Endometrium (tissue), 2 donors: ENCODE results near the gene PAPPA2.
"Not testable (repeated sequence)": the region's sequence is repeated elsewhere in the genome, so short reads cannot be mapped to it uniquely, and the experiment has no call there.

Experiments used
- FAIRE-seq: peaks from 2 replicates; lab custom pipeline; 2012; peaks lifted over from hg19 to GRCh38; lab: Jason Lieb, UNC
- donor health status: control.
- donor health status: control.

PAPPA2 gene

DNA sequence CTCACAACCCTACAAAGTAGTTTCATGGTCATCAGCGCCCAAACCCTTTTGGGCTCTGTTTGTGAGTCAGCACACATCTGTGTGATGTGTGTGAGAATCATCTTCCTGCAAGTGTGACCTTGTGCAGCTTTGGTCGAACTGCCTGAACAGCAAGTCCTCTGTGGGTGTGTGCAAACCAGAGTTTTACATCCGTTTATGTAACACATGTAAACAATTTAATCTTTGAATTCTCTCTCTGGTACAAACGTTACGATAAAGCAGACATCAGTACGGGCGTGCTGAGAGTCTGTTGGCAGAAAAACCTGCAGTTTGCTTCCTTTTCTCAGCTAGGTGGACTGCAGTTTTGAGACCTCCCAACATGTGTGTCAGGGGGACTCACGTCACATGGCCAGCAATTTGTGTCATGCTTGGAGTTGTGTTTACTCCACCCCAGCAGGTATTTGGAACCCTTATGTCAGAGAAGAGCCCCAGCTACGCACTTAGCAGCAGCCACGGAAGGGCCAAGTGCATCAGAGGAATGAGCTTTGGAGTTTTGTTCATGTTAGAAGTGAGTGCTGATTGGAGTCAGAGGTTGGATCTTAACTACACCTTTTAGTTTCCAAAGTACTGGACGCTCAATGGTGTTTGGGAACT lies 230.8 kb downstream of the PAPPA2 start:
- FAIRE-seq = no peak

DNA sequence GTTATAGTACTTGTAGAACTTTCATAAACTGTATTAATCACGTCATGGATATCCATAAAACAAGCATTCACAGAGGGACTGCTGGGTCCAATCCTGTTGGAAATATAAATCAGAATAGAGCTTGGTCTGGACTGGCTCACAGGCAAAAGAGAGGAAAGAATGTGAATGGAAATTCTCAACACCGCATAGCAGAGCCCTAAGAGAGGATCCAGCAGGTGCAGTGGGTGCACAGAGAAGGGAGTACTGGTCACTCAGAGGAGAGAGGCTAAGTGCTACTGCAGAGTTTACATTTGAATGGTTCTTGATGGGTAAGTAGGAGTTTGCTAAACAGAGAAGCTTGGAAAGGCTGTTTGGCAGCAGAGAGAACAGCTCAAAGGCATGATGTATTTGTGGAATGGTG lies 231.7 kb downstream of the PAPPA2 start:
- FAIRE-seq = no peak

DNA sequence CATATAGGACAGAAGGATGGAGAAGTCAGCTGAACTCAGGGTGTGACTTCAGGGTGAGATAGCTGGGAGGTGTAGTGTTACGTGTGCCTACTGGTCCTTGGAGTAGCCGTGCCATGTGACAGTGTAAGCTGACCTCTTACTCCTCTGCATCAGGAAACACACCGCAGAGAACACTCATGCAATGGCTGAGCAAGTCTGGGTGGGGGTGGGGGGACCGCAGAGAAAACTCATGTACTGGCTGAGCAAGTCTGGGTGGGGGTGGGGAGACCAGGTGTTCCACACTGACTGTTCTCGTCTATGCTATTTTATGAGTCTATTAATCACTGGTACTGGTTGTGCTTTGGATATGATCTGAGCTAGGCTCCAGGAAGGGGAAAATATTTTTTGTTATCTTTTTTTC lies 233.1 kb downstream of the PAPPA2 start:
- no peak for FAIRE-seq

DNA sequence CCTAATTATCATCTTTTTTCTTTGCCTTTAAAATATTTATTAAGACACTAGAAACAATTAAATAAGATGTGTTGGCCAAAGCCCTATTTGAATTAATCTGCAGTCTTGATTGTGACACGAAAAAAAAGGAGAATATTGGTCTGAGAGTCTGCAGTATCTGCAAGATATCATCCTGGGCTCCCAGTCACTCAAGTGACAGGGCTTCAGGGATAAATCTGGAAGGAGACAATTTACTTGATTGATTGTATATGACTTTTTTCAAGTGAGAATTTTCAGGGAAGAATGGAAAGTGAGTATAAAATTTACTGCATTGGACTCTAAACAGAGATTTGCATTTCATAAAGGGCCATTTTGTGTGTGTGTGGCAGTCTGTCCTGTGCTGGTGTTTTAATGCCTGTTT lies 233.7 kb downstream of the PAPPA2 start:
- no peak for FAIRE-seq

DNA sequence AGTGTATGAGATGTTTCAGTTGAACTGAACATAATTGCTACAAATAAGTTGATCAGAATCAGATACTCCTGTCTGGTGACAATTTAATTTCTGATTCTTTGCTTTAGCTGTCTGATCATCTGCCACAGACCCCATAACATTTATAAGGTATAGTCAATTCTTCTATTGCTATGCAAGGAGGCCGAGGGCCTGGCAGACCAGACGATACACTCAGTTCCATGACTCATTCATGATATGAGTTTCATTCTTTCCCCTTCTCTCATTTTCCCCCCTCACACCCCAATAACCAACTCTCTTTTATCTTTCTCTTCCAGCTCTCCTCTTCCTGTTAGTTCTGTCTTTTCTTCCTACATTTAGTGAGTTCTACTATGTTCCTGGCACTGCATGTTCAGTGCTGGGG lies 236.8 kb downstream of the PAPPA2 start:
- FAIRE-seq = no peak

DNA sequence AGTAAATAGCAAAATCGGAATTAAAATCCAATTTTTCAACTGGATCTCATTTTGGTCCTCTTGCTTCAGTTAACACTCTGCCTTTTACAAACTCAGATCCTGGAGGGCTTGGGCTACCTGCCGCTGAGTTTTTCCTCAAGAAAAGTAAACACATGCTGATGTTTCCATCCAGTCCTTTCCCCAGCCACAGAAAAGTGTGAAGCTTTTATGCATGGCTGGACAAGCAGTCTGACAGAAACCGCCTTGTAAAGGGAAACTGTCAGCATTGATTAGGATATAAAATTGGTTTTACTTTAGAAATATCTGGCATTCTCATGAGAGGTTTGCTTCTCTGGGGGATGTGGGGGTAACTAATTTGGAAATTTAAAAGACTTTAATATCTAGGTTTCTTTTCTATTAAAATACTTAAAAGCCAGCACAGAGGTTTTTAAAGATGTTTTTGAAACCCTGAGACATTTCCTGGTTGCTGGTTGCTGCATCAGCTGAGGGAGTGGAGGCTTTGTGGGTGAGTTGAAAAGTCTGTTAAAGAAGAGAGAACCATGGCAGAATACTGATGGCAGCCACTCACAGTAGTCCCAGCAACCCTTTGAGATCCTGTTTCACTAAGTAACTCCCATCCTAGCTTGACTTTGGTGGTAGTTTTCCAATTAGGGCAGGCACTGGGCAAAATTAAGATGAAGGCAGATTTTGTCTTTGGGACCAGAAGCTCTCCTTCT lies 238.3 kb downstream of the PAPPA2 start:
- FAIRE-seq = no peak

DNA sequence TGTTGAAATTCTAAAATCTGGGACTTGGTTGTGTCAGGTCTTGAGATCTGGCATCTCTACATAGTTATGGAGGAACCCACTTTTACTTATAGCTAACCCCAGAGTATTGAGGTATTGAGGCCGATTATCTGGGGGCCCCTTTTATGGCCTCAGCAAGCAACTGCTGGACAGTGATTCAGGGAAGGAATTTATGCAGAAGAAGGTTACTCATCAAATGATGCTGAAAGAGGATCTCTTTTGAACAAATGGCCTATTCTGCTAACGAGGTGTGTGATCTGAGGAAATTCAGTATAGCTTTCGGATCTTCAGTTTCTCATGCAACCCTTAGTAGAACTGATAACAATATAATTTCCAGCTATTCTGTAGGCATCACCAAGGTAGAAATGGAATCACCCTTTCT lies 239.9 kb downstream of the PAPPA2 start:
- no peak for FAIRE-seq

DNA sequence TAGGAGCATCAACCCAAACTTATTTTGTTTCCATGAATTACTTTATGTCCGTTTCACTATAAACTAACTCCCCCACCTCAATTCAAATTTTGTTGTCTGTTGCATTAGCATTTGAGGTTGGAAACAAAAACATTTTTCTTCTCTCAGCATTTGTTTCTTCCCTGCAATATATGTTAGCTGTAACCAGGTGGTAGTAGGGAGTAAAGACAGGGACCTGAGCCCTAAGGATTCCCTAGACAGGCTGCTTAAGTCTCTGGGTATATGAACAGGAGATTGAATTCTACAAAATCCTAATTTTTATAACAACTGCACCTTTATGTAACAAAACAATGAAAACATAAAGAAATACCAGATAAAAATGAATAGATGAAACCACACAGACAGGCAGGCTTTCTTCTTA lies 242.6 kb downstream of the PAPPA2 start:
- no peak for FAIRE-seq

DNA sequence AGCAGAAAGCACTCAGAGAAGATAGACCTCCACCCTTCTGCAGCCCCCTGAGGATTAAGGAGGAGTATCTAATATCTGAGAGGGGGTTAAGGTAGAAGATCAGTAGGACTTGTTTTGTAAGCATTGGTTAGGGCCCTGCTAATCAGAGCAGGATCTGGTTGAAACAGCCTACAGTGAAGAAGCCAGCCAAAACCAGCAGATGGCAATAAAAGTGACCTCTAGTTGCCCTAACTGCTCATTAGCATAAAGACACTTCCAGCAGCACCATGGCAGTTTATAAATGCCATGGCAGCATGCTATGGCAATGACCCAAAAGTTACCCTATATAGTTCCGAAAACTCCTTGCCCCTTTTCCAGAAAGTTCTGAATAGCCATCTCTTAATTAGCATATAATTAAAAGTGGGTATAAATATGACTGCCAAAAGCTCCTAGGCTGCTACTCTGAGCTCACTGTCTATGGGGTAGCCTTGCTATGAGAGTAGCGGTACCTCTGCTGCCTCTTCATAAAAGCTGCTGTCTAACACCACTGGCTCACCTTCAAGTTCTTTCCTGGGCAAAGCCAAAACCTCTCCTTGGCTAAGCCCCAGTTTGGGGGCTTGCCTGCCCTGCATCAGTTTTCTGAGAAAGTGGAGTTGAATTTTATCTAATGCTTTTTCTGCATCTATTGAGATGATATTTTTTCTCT lies 254.2 kb downstream of the PAPPA2 start:
- no peak for FAIRE-seq

DNA sequence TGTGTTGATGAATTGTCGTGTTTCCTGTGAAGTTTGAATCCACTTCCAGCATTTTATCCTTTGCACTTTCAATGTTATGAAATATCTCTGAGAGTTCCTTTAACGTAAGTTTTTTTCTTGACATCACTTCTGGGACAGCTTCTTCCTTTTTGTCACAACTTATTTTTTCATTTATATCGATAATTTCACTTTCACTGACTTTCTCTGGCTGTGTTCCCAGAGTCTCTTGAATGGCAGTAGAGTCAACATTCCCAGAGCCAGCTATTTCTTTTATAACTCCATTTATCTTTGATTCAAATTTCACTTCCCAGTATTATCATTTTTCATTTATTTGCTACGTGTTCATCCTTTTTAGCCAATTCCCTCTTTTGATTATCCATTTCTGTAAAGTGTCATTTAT lies 256.5 kb downstream of the PAPPA2 start:
- FAIRE-seq = no peak

DNA sequence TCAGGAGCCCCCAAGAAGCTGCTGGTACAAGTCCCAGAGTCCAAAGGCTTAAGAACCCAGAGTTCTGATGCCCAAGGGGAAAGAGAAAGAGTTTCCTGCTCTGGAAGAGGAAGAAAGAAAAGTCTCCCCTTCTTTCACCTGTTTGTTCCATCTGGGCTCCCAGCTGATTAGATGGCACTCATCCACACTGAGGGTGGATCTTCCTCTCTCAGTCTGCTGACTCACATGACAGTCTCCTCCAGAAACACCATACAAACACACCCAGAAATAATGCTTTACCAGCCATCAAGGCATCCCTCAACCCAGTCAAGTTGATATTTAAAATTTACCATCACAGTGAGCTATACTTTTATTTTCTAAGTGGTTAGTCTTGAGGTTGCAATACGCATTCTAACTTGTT lies 257.9 kb downstream of the PAPPA2 start:
- no peak for FAIRE-seq

DNA sequence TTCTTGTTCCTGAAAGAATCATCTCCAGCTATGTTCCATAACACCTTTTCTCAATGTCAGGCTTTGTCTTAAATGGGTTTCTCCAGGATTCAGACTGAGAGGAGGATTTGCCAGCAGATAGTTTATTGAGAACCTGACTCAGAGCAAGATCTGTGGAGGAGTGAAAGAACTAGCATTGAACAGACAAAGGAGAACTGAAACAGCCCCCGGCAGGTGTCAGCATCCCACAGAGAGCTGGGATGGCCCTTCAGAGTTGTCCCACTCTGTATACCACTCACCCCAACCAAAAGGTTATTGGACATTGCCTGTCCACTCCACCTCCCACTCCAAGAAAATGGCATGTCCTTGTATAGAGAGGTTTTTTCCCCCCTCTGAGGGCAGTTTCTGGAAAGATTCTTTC lies 270.7 kb downstream of the PAPPA2 start:
- no peak for FAIRE-seq

DNA sequence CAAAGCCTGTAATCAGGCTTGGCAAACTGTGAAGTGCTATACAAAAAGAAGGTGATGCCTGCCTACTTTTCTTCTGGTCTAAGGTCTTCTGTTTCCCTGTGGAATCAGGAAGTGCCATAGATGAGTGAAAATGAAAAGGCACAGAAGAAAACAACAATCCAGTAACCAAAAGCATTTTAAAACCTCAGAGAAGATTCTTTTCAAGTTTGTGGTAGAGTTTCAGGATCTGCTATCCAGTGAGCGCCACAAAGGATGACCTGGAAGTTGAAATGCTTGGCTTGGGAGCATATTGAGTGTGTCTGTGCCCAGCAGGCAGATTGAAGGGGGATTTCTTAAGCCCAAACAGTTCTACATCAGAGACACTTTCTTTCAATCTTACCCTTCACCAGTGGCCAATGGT lies 272.2 kb downstream of the PAPPA2 start:
- no peak for FAIRE-seq

DNA sequence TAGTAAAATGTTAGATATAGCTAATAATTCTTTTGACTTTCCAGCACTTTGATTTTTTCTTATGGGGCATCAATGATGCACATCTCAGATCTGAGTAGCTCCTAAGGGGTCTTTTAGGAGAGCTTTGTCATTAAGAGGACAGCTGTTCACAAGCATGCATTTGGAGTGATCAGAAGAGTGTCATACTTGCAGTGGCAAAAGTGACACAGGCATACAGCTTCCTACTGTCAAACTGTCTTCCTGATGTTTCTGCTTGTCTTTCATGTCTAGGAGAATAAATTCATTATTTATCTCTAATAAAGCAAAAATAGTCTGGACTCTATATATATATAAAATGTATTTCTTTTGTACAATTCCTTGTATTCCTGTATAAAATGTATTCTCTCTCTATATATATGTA lies 273.0 kb downstream of the PAPPA2 start:
- no peak for FAIRE-seq

DNA sequence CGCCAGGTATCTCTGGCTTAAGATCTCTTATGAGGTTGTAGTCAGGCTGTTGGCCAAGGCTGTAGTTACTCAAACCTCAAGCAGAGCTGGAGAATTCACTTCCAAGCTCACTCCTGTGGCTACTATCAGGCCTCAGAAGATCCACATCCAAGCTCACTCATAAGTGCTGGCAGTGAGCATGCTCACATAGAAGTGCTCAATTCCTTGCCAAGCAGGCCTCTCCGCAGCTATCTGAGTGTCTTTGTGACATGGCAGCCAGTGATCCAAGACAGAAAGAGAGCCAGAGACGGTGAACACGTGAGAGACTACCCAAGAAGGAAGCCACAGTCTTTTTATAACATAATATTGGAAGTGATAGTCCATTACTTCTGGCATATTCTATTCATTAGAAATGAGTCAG lies 278.2 kb downstream of the PAPPA2 start:
- no peak for FAIRE-seq

DNA sequence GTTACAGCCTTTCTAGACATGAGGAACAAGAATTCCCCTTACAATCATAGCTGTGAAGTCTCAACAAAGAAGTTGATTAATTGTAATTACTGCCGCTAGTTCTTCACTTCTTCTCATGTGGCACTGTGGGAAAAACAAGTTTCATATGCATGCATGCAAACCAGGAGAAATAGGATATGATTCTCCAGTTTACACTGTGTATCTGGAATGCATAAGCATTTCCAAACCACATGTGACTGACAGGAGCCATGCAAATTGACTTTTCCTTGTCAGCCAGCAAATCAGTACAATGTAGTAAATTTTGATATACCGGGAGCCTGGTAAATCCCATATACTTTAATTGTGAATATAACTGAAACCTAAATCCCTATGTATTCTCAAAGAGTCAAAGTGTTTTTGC lies 279.3 kb downstream of the PAPPA2 start:
- no peak for FAIRE-seq

DNA sequence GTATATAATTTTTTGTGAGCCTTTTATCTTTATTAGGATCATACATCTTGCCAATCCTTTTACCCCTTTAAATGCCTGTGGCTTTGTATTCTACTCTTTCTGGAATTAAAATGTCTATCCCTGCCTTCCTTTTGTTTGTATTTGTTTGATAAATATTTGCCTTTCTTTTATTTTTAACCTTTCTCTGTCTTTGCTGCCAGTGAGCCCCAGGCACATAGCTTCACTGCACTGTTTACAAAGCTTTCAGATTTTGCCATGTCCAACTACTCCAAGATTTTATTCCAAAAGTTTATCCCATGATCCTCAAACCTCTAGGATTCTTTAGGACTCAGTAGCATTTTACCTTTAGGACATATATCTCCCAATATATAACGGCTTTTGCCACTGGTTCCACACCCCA lies 281.2 kb downstream of the PAPPA2 start:
- FAIRE-seq = no peak

DNA sequence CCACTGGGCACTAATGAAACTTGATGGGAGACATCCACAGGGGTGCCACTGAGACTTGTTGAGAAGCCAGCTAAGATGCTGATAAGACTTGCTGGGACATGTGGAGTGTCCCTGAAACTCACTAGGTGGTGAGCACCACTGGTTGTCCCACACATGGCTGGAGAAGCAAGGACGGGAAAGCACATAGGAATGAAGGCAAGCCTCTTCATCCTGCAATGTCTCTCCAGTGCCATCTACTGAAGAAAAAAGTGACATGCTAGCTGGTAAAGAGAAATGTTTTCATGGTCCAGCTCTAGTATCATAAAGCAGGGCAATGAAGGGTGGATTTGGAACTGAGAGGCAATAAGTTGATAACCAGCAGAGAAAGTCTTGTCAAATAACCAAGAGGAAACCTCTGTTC lies 283.0 kb downstream of the PAPPA2 start:
- FAIRE-seq = no peak

DNA sequence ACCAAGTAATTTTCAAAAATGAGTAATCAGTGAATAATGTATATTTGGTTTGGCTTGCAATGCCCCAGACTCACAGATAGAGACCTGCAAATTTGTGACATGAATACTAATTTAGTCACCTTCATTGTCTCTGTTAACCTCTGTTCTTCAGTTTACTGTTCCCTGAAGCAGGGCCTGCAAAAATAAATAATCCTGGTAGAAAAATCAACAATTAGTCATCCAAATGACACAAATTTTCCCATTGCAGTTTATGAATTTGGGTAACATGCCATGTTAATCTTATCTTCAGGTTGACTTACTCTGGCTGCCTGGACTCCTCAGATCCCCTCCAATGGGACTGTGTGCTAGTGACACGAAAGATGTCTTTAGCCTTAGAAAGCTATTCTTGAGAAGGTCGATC lies 289.5 kb downstream of the PAPPA2 start:
- no peak for FAIRE-seq

DNA sequence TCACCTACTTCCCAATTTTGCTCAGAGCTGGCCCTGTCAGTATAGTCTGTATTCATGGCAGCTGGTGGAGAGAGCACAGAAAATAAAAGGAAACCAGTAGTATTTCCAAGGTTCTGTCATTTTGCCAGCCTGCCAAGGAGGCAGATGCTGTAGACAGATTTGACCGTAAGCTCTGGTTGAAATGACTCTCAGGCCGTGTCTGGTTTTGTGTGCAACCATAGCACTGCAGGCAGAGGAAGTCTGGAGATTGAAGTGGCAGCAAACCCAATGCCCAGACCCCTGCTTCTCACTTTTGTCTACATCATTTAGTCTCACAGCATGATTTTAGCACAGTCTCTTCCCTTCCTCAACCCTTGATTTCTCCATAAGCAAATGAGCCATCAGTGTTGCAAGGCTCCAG lies 291.7 kb downstream of the PAPPA2 start:
- FAIRE-seq = no peak

DNA sequence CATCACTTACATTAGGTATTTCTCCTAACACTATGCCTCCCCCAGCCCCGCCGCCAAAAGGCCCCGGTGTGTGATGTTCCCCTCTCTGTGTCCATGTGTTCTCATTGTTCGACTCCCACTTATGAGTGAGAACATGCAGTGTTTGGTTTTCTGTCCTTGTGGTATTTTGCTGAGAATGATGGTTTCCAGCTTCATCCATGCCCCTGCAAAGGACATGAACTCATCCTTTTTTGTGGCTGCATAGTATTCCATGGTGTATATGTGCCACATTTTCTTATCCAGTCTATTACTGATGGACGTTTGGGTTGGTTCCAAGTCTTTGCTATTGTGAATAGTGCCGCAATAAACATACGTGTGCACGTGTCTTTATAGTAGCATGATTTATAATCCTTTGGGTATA lies 293.8 kb downstream of the PAPPA2 start:
- not testable (repeated sequence) for FAIRE-seq

DNA sequence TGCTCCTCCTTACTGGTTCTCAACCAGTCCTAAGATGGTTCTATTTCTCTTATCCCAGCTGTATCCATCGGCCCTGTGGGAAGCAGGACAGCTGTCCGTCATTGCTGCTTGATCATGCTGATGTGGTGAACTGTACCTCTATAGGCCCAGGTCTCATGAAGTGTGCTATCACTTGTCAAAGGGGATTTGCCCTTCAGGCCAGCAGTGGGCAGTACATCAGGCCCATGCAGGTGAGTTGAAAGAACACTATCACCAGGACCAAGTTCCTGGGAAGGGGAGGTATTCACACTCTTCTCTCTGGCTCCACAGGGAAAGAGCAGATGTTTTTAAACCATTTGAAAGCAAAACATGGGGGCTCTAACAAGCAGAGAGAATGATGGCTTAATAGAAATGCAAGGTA lies 302.6 kb downstream of the PAPPA2 start:
- no peak for FAIRE-seq

DNA sequence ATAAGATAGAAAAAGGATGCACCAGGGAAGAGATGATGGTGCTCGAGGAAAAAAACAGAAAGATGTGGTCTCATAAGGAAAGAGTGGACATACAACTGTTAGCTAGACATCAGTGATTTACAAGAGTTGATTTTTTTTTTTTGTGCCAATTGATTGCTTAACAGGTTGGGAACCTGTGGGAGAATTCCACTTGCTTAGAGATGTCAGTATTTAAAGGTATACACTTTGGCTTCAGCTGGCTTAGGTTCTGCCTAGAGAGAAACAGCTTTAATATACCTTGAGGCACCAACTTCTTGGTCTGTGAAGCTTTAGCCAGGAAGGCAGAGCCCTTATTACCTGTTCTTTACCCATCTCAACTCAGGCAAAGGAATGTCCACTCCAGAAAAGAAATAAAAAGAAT lies 303.8 kb downstream of the PAPPA2 start:
- no peak for FAIRE-seq

DNA sequence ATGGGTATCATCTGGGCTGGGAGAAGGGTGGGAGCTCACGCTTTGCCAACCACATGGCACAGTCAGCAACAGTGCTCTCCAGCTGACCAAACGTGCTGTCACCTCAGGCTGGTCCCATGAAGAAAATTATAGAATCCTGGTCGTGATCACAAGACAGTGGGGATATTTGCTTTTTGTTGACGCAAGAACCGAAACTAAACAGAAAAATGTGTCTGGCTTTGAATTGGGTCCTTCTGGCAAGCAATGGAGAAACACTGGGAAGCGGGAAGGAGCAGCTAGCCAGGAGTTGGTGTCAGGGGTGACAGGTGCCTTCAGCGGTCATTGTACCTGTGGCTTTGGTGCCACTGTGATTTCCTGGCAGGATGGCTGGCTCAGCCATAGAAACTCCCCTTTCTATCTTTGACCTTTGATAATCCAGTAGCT lies 304.8 kb downstream of the PAPPA2 start:
- no peak for FAIRE-seq
